Spleen (tissue), 11 donors: Measurements from ENCODE around the gene KIZ. TPM values are rescaled to one million over a fixed set of nuclear protein-coding genes. Genes with fewer than 3 reads are reported as not detected.

Experiments
- DNase-seq: peaks from one replicate; pipeline ENCODE4 v3.0.0-alpha.2; 2020
- H3K27ac ChIP-seq, 8 donors: fragments of 200-600 bp; sonication (generic) in 7 of 8; 1 replicate in 4 of 8; 2 replicates in 4 of 8; pipeline versions ENCODE4 v1.5.0 to v1.8.0; 2016 to 2021; ENCODE audit warnings: inconsistent platforms in 4 of 8, mild to moderate bottlenecking in 4 of 8, moderate library complexity in 1 of 8
- H3K27me3 ChIP-seq, 7 donors: fragments of 200-600 bp; sonication (generic) in 6 of 7; replicated peaks in 1 of 7; 1 replicate in 4 of 7; 2 replicates in 3 of 7; pipeline versions ENCODE4 v1.5.0 to v1.8.0; 2016 to 2021; ENCODE audit warnings: inconsistent platforms in 3 of 7, mild to moderate bottlenecking in 1 of 7
- H3K36me3 ChIP-seq, 6 donors: fragments of 200-600 bp; sonication (generic) in 5 of 6; 1 replicate in 4 of 6; 2 replicates in 2 of 6; pipeline versions ENCODE4 v1.5.0 to v1.8.0; 2016 to 2021; ENCODE audit warnings: inconsistent platforms in 2 of 6
- H3K4me1 ChIP-seq, 6 donors: fragments of 200-600 bp; sonication (generic) in 5 of 6; 1 replicate in 3 of 6; 2 replicates in 3 of 6; pipeline versions ENCODE4 v1.5.0 to v1.8.0; 2016 to 2021; ENCODE audit warnings: inconsistent platforms in 3 of 6
- H3K4me3 ChIP-seq, 8 donors: fragments of 200-600 bp; sonication (generic) in 7 of 8; 1 replicate in 4 of 8; 2 replicates in 4 of 8; pipeline versions ENCODE4 v1.5.0 to v1.8.0; 2016 to 2021; ENCODE audit warnings: inconsistent platforms in 4 of 8, mild to moderate bottlenecking in 4 of 8, moderate library complexity in 2 of 8
- H3K9me3 ChIP-seq, 8 donors: fragments of 200-600 bp; sonication (generic) in 7 of 8; 1 replicate in 4 of 8; 2 replicates in 4 of 8; pipeline versions ENCODE4 v1.5.0 to v1.8.0; 2016 to 2021; ENCODE audit warnings: inconsistent platforms in 4 of 8
- POLR2A ChIP-seq, 3 donors: fragments of 450-650 bp; IDR thresholded peaks; one replicate each; pipeline ENCODE4 v1.5.1; 2017; ENCODE audit warnings: antibody characterized with exemption in 3 of 3, mild to moderate bottlenecking in 1 of 3
- POLR2AphosphoS5 ChIP-seq, 3 donors: sonication (generic); formaldehyde crosslinking; IDR thresholded peaks; one replicate each; pipeline ENCODE4 v1.5.1; 2017; ENCODE audit warnings: antibody characterized with exemption in 3 of 3
- WGBS, 5 donors: extraction: QIAGEN DNeasy Blood & Tissue Kit in 3 of 5; methylation state at CpG; one replicate each; pipeline versions ENCODE4 v1.1.5 to v1.1.7; 2013 to 2018; 5-methylcytosine and 5-hydroxymethylcytosine counted together
- intact Hi-C: fragments of 100-400 bp; cut with DNase I; formaldehyde crosslinking; loops from one replicate; pipeline ENCODE4 v1.15.0; 2023; ENCODE audit warnings: low total_unique reads
- polyA plus RNA-seq, 3 donors: library from polyadenylated mRNA; stranded (reverse); fragments of 200-250 nt; gene quantifications; one replicate each; pipeline ENCODE4 v1.2.1, GENCODE V29; 2013
- total RNA-seq, 7 donors: library from RNA; depleted of rRNA in 3 of 7; stranded (reverse); fragments of >200 nt in 3 of 7; fragmentation: NEBNext Ultra II Directional in 4 of 7; extraction: Animal tissue kit (Norgen Biotek cat#: 25700) in 4 of 7; gene quantifications; one replicate each; pipeline versions ENCODE4 v1.1.0 to v1.2.1, GENCODE V29; 2016 to 2021
- TF ChIP-seq, protein P1 (sequence below), 11 experiments: fragments of 200-600 bp in 7 of 11; fragments of 450-650 bp in 4 of 11; sonication (generic) in 4 of 11; IDR thresholded peaks in 8 of 11; conservative IDR thresholded peaks in 3 of 11; 1 replicate in 7 of 11; 2 replicates in 4 of 11; pipeline versions ENCODE4 v1.4.0 to v1.8.0; 2016 to 2021; ENCODE audit warnings: antibody characterized with exemption in 11 of 11, inconsistent platforms in 4 of 11, mild to moderate bottlenecking in 1 of 11
- donor health status: healthy with polysubstance abuse.
- donor health status: DM: no; HTN: no; CAD: no; lungs with moderate emphysema.
- donor health status: DM: no; HTN: no; CAD: no.
- donor health status: Bipolar disorder and iron deficiency.
- donor health status: healthy.
- donor health status: DM: no; HTN: no; CAD: no.
- donor health status: DM: yes; HTN: yes; CAD: no.

Gene KIZ
- total and polyA plus RNA-seq, 10 donors = 9.5 to 57.9 (median 20.2) TPM

GRCh38 chr20:21125072-21125848 lies 622 bp upstream of the KIZ start:
- H3K4me1 ChIP-seq = peaks cover 6 to 29% (median 15%) of the 10 kb centered on the region in 6 donors
- peak overlapping the region; percentile 63 to 96 (median 80) for H3K4me3 ChIP-seq
- intact Hi-C loops = no loop called here
- H3K27me3 ChIP-seq = no peaks in the 10 kb centered on the region
- 4 to 7% (median 6%) methylated on average over 24 to 25 of the region's 25 CpGs for WGBS, 5 donors
- DNase-seq = peak; percentile 82
- H3K27ac ChIP-seq = peak overlapping the region in 7 of 8 donors; percentile 71 to 93 (median 87)
- TF ChIP-seq POLR2AphosphoS5 (IDR thresholded peaks at IDR 0.05) (no peak), POLR2A (IDR thresholded peaks at IDR 0.05) (no peak)
- TF ChIP-seq, protein P1, sequence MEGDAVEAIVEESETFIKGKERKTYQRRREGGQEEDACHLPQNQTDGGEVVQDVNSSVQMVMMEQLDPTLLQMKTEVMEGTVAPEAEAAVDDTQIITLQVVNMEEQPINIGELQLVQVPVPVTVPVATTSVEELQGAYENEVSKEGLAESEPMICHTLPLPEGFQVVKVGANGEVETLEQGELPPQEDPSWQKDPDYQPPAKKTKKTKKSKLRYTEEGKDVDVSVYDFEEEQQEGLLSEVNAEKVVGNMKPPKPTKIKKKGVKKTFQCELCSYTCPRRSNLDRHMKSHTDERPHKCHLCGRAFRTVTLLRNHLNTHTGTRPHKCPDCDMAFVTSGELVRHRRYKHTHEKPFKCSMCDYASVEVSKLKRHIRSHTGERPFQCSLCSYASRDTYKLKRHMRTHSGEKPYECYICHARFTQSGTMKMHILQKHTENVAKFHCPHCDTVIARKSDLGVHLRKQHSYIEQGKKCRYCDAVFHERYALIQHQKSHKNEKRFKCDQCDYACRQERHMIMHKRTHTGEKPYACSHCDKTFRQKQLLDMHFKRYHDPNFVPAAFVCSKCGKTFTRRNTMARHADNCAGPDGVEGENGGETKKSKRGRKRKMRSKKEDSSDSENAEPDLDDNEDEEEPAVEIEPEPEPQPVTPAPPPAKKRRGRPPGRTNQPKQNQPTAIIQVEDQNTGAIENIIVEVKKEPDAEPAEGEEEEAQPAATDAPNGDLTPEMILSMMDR (IDR thresholded peaks at IDR 0.05 in 8 of 11, conservative IDR thresholded peaks at IDR 0.05 in 3 of 11) = no peak
- H3K36me3 ChIP-seq = no peaks in the 10 kb centered on the region
- no peaks in the 10 kb centered on the region for H3K9me3 ChIP-seq

- Histone ChIP-seq H3K36me3 (peaks cover 0 to 8% (median 1%) of the 10 kb centered on the region in 6 donors), H3K27me3 (no peaks in the 10 kb centered on the region), H3K4me1 (peaks cover 6 to 29% (median 15%) of the 10 kb centered on the region in 6 donors), H3K9me3 (no peaks in the 10 kb centered on the region), H3K27ac (peak overlapping the region in 7 of 8 donors; percentile 71 to 93 (median 87)), H3K4me3 (peak overlapping the region; percentile 63 to 96 (median 80))
- 11 to 17% (median 14%) methylated on average over 8 of the region's 8 CpGs for whole genome bisulfite sequencing, 5 donors
- no peak for TF ChIP-seq POLR2AphosphoS5 (IDR thresholded peaks at IDR 0.05)
- TF ChIP-seq POLR2A (IDR thresholded peaks at IDR 0.05) = no peak
- TF ChIP-seq, protein P1 (IDR thresholded peaks at IDR 0.05 in 8 of 11, conservative IDR thresholded peaks at IDR 0.05 in 3 of 11) = no peak
- no peak for DNase-seq
- intact Hi-C loops = no loop called here
Measured at GRCh38 chr20:21126581-21126870, 644 bp downstream of the KIZ start.

GRCh38 chr20:21127201-21127981 lies 1.5 kb downstream of the KIZ start:
- intact Hi-C loops = no loop called here
- no peak for DNase-seq
- no peaks in the 10 kb centered on the region for H3K9me3 ChIP-seq
- WGBS, 5 donors = 76 to 91% (median 84%) methylated on average over 5 of the region's 5 CpGs
- peak overlapping the region in 3 of 8 donors; percentile 73 to 96 (median 80) for H3K4me3 ChIP-seq
- no peak for TF ChIP-seq POLR2A (IDR thresholded peaks at IDR 0.05)
- TF ChIP-seq, protein P1 (IDR thresholded peaks at IDR 0.05 in 8 of 11, conservative IDR thresholded peaks at IDR 0.05 in 3 of 11) = no peak
- TF ChIP-seq POLR2AphosphoS5 (IDR thresholded peaks at IDR 0.05) = no peak
- peaks cover 0 to 17% (median 5%) of the 10 kb centered on the region in 6 donors for H3K36me3 ChIP-seq
- H3K27me3 ChIP-seq = no peaks in the 10 kb centered on the region
- H3K27ac ChIP-seq = no peak overlapping the region
- H3K4me1 ChIP-seq = peaks cover 6 to 29% (median 15%) of the 10 kb centered on the region in 6 donors

DNA sequence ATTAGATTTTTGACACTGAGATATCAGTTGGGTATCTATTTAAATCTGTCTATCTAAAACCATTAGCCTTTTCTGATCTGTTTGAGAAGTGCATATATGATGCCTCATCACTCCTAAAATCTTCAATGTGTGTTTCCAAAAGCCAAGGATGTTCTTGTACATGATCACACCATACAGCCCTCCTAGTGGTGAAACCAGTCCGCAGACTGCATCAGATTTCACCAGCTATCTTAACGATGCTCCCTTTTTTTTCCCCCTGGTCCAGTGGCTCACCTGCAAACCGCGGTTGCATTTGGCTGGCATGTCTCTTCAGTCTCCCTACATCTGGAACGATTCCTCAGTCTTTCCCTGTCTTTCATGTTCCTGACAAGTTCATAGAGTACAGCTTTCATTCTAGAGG lies 4.0 kb downstream of the KIZ start:
- Histone ChIP-seq H3K9me3 (no peaks in the 10 kb centered on the region), H3K4me1 (peaks cover 6 to 27% (median 15%) of the 10 kb centered on the region in 6 donors), H3K27ac (no peak overlapping the region), H3K36me3 (peaks cover 0 to 40% (median 15%) of the 10 kb centered on the region in 6 donors), H3K4me3 (no peak overlapping the region), H3K27me3 (no peaks in the 10 kb centered on the region)
- intact Hi-C loops = no loop called here
- 88 to 93% (median 92%) methylated on average over 5 of the region's 5 CpGs for WGBS, 5 donors
- TF ChIP-seq, protein P1 (IDR thresholded peaks at IDR 0.05 in 8 of 11, conservative IDR thresholded peaks at IDR 0.05 in 3 of 11) = no peak
- TF ChIP-seq POLR2A (IDR thresholded peaks at IDR 0.05) = no peak
- TF ChIP-seq POLR2AphosphoS5 (IDR thresholded peaks at IDR 0.05) = no peak
- DNase-seq = no peak
